ACC112 (cell line): ENCODE data around the gene ST8SIA6.
A peak's percentile ranks its signal among the peaks of the same experiment; 100 is the strongest.
"Not testable (repeated sequence)": the region's sequence is repeated elsewhere in the genome, so short reads cannot be mapped to it uniquely, and the experiment has no call there.

Experiments
- H2AFZ ChIP-seq: fragments of 200-600 bp; sonication (generic); one replicate; pipeline ENCODE4 v1.6.0; 2017; ENCODE audit warnings: antibody characterized with exemption, low read length; ENCODE audit not compliant: unreplicated experiment
- H3K27ac ChIP-seq: fragments of 200-600 bp; sonication (generic); 2 replicates; pipeline ENCODE4 v1.5.1; 2014; ENCODE audit warnings: low read depth, mild to moderate bottlenecking, antibody characterized with exemption, low read length, moderate library complexity
- H3K27me3 ChIP-seq: fragments of 200-600 bp; sonication (generic); 2 replicates; pipeline ENCODE4 v1.6.1; 2014; ENCODE audit warnings: mild to moderate bottlenecking, antibody characterized with exemption, low read length, moderate library complexity, mixed read lengths; ENCODE audit not compliant: insufficient read depth
- H3K36me3 ChIP-seq: fragments of 200-600 bp; sonication (generic); 2 replicates; pipeline ENCODE4 v1.6.1; 2016; ENCODE audit warnings: mild to moderate bottlenecking, antibody characterized with exemption, low read length, moderate library complexity, mixed read lengths; ENCODE audit not compliant: insufficient read depth
- H3K4me1 ChIP-seq: fragments of 200-600 bp; sonication (generic); one replicate; pipeline ENCODE4 v1.6.1; 2016; ENCODE audit warnings: low read length, mixed read lengths; ENCODE audit not compliant: insufficient read depth, unreplicated experiment, control insufficient read depth
- H3K4me3 ChIP-seq: fragments of 200-600 bp; sonication (generic); 2 replicates; pipeline ENCODE4 v1.5.1; 2014; ENCODE audit warnings: mild to moderate bottlenecking, low read depth, low read length
- H3K79me2 ChIP-seq: fragments of 200-600 bp; sonication (generic); one replicate; pipeline ENCODE4 v1.6.0; 2016; ENCODE audit warnings: low read length; ENCODE audit not compliant: control insufficient read depth, unreplicated experiment, insufficient read depth

ST8SIA6 gene

GRCh38 chr10:17348011-17348500 is 106.3 kb downstream of the ST8SIA6 start:
- Histone ChIP-seq H3K79me2 (no peaks in the 10 kb centered on the region), H3K27ac (peak overlapping the region; percentile 54), H3K27me3 (no peaks in the 10 kb centered on the region), H3K36me3 (no peaks in the 10 kb centered on the region), H2AFZ (peak overlapping the region; percentile 55), H3K4me3 (peak overlapping the region; percentile 55), H3K4me1 (peaks cover 18% of the 10 kb centered on the region)

DNA sequence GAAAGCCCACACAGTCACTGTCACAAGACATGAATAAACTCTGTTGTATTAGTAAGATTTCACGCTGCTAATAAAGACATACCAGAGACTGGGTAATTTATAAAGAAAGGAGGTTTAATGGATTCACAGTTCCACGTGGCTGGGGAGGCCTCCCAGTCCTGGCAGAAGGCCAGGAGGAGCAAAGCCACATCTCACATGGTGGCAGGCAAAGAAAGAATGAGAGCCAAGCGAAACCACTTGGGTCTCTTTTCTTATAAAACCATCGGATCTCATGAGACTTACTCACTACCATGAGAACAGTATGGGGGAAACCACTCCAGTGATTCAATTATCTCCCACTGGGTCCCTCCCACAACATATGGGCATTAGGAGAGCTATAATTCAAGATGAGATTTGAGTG is 110.2 kb downstream of the ST8SIA6 start:
- Histone ChIP-seq H2AFZ (no peak overlapping the region), H3K27me3 (no peaks in the 10 kb centered on the region), H3K27ac (no peak overlapping the region), H3K79me2 (no peaks in the 10 kb centered on the region), H3K4me3 (no peak overlapping the region), H3K4me1 (peaks cover 8% of the 10 kb centered on the region), H3K36me3 (no peaks in the 10 kb centered on the region)

DNA sequence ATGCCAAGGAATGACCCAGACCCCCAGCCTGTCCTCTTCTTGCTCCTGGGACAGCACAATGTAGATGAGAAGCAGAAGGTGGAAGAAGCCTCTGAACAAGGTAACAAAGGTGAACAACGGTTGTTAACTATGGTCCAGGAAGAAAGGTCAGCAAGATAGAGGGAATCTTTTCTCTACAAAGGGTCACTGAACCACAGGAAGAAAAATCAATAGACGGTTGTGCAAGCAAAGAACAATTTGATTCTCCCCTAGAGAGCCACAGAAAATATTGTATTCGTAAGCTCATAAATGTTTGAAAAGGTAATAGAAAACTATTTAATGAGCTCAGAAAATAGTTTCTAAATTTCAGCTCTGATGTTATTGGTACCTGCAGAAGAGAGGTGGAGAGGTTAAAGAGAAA is 111.3 kb downstream of the ST8SIA6 start:
- H3K4me1 ChIP-seq = peaks cover 2% of the 10 kb centered on the region
- H3K27me3 ChIP-seq = no peaks in the 10 kb centered on the region
- no peak overlapping the region for H3K4me3 ChIP-seq
- H2AFZ ChIP-seq = no peak overlapping the region
- H3K79me2 ChIP-seq = no peaks in the 10 kb centered on the region
- no peak overlapping the region for H3K27ac ChIP-seq
- H3K36me3 ChIP-seq = no peaks in the 10 kb centered on the region

- no peak overlapping the region for H3K4me3 ChIP-seq
- no peaks in the 10 kb centered on the region for H3K27me3 ChIP-seq
- H3K27ac ChIP-seq = no peak overlapping the region
- H2AFZ ChIP-seq = no peak overlapping the region
- peaks cover 4% of the 10 kb centered on the region for H3K4me1 ChIP-seq
- no peaks in the 10 kb centered on the region for H3K79me2 ChIP-seq
- no peaks in the 10 kb centered on the region for H3K36me3 ChIP-seq
Measured at GRCh38 chr10:17340144-17340829, 114.1 kb downstream of the ST8SIA6 start.

- Histone ChIP-seq H2AFZ (peak overlapping the region; percentile 96), H3K4me3 (peak overlapping the region; percentile 68)
Measured at GRCh38 chr10:17335065-17335464, 119.3 kb downstream of the ST8SIA6 start.

DNA sequence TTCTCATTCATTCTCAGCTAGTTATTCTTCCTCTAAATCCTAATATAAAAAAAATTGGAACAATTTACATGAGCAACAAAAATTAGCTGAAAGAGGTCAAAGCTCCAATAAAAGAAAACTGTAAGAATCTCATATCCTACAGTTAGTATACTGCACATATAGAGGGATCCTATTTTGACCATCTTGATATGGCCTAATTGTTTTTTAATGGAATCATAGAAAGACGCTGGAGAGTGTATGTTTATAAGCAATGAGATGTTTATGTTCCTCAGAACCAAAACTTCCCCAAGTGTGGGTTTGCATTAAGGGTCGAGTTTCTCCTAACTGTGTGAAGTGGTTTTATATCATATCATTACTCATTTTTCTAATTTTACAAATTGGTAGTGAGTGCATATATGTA is 123.9 kb downstream of the ST8SIA6 start:
- peaks cover 10% of the 10 kb centered on the region for H3K4me1 ChIP-seq
- H3K36me3 ChIP-seq = no peaks in the 10 kb centered on the region
- H3K27me3 ChIP-seq = no peaks in the 10 kb centered on the region
- H3K79me2 ChIP-seq = no peaks in the 10 kb centered on the region
- no peak overlapping the region for H3K4me3 ChIP-seq
- no peak overlapping the region for H3K27ac ChIP-seq
- H2AFZ ChIP-seq = no peak overlapping the region

More at GRCh38 chr10:17335065-17335464, 119.3 kb downstream of the ST8SIA6 start:
- H3K27me3 ChIP-seq = no peaks in the 10 kb centered on the region
- H3K27ac ChIP-seq = peak overlapping the region; percentile 50
- H3K79me2 ChIP-seq = no peaks in the 10 kb centered on the region
- H3K4me1 ChIP-seq = peaks cover 11% of the 10 kb centered on the region
- H3K36me3 ChIP-seq = no peaks in the 10 kb centered on the region

- Histone ChIP-seq H3K27ac (no peak overlapping the region), H2AFZ (no peak overlapping the region), H3K36me3 (no peaks in the 10 kb centered on the region), H3K27me3 (no peaks in the 10 kb centered on the region), H3K4me1 (no peaks in the 10 kb centered on the region), H3K79me2 (no peaks in the 10 kb centered on the region), H3K4me3 (no peak overlapping the region)
Measured at GRCh38 chr10:17326377-17326776, 128.0 kb downstream of the ST8SIA6 start.

DNA sequence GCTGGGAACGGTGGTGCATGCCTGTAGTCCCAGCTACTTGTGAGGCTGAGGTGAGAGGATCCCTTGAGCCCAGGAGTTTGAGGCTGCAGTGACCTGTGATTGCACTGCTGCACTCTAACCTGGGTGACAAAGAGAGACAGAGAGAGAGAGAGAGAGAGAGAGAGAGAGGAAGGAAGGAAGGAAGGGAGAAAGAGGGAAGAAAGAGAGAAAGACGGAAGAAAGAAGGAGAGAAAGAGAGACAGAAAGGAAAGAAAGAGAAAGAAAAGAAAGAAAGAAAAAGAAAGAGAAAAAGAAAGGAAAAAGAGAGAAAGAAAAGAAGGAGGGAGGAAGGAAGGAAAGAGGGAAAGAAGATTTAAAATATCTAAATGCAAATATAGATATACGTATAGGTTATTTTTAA is 132.4 kb downstream of the ST8SIA6 start:
- not testable (repeated sequence) for H3K36me3 ChIP-seq

GRCh38 chr10:17316488-17317170 is 137.8 kb downstream of the ST8SIA6 start:
- Histone ChIP-seq H3K36me3 (no peaks in the 10 kb centered on the region), H2AFZ (no peak overlapping the region), H3K79me2 (no peaks in the 10 kb centered on the region), H3K27me3 (no peaks in the 10 kb centered on the region; the same call in 1 of the 2 replicates), H3K4me1 (no peaks in the 10 kb centered on the region), H3K27ac (no peak overlapping the region), H3K4me3 (no peak overlapping the region)

More for the DNA sequence above, 132.4 kb downstream of the ST8SIA6 start:
- H3K4me3 ChIP-seq, H3K27me3 ChIP-seq, H3K27ac ChIP-seq, H3K4me1 ChIP-seq, H3K79me2 ChIP-seq, H2AFZ ChIP-seq: not testable (repeated sequence)

- Histone ChIP-seq H3K79me2 (no peaks in the 10 kb centered on the region), H3K36me3 (no peaks in the 10 kb centered on the region), H2AFZ (no peak overlapping the region), H3K27ac (no peak overlapping the region), H3K4me3 (no peak overlapping the region), H3K4me1 (no peaks in the 10 kb centered on the region), H3K27me3 (peaks cover 4% of the 10 kb centered on the region)
Measured at GRCh38 chr10:17309435-17309834, 145.0 kb downstream of the ST8SIA6 start.

DNA sequence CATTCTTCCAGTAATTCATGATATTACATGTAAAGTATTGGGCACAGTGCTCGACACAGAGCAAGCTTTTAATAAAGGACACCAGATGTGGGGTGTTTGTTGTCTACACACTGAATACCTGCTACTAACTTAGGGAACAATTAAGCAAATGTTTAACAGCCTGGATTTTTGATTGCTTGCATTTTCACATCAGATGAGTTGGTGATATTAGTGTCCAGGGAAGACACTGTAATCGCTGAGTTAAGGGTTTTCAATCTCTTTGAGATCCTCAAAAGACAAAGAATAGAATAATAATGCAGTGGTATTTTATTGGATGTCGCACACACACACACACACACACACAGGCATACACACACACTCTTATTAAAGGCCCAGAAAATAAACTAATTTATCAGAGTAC is 147.3 kb downstream of the ST8SIA6 start:
- H3K27me3 ChIP-seq = peaks cover 4% of the 10 kb centered on the region; the same call in 1 of the 2 replicates
- no peaks in the 10 kb centered on the region for H3K4me1 ChIP-seq
- no peak overlapping the region for H3K4me3 ChIP-seq
- H3K36me3 ChIP-seq = no peaks in the 10 kb centered on the region
- no peak overlapping the region for H3K27ac ChIP-seq
- no peaks in the 10 kb centered on the region for H3K79me2 ChIP-seq
- no peak overlapping the region for H2AFZ ChIP-seq
